ENCODE measurements around the gene NEK9.

NEK9 gene

DNA sequence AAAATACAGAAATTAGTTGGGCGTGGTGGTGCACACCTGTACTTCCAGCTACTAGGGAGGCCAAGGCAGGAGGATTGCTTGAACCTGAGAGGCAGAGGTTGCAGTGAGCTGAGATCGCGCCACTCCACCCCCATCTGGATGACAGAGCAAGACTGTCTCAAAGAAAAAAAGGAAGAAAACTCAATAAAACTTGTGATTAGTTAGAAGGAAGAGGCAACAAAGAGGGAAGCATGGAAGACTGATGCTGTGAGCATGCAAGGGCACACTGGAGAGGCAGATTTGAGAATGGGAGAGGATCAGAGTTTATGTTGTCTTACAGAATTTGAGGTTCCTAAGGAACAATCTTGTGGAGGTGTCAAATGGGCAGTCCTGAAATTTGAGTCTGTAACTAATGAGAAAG lies 60.2 kb downstream of the NEK9 start:
- DNase-seq (ENCODE audit: low spot score): no peak

GRCh38 chr14:75064205-75064567 lies 62.7 kb downstream of the NEK9 start:
- DNase-seq (ENCODE audit: low spot score): no peak

DNA sequence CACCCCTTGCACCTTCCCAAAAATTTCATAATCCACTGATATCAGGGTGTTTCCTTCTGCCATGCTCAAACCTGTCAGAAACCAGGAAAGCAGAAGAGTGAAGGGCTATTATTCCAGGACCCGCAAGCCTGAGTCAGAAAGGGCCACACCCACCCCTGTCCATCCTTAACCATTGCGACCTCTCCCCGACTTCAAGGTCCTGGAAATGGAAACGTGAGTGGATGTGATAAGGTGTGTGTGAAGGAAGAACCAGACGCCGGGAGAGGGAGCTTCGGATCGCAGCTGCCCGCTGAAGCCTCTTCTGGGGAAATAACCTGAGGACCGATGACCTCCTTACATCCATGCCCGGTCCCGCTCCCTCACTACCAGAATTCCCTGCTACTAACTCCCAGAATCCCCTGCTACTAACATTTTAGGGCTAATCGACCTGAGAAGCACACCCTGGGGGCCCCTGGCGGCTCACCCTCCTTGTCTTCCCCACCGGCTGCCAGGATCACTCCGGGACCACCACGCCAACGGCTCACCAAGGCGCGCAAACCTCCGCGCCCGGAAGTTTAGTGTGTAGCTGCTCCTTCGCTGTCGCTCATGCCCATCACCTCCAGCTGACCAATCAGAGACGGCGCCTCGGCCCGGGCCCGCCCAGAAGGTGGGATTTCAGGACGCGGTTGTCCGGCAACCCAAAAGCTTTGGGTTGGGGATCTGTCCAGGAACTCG lies 63.2 kb downstream of the NEK9 start, which contains the start of gene ACYP1:
ACYP1 (minus strand) TSS at position 534 of the 714 bp plus-strand sequence; CDS start at position 63, 471 bp downstream.
- peak; percentile 97 for DNase-seq (ENCODE audit: low spot score)

- DNase-seq (ENCODE audit: low spot score): no peak
Observed at GRCh38 chr14:75063013-75063412, 63.8 kb downstream of the NEK9 start.

- DNase-seq (ENCODE audit: low spot score): no peak
Observed at GRCh38 chr14:75060420-75060819, 66.4 kb downstream of the NEK9 start.

GRCh38 chr14:75059642-75060041 lies 67.2 kb downstream of the NEK9 start:
- no peak for DNase-seq (ENCODE audit: low spot score)

GRCh38 chr14:75054421-75054820 lies 72.4 kb downstream of the NEK9 start:
- DNase-seq (ENCODE audit: low spot score): no peak

DNA sequence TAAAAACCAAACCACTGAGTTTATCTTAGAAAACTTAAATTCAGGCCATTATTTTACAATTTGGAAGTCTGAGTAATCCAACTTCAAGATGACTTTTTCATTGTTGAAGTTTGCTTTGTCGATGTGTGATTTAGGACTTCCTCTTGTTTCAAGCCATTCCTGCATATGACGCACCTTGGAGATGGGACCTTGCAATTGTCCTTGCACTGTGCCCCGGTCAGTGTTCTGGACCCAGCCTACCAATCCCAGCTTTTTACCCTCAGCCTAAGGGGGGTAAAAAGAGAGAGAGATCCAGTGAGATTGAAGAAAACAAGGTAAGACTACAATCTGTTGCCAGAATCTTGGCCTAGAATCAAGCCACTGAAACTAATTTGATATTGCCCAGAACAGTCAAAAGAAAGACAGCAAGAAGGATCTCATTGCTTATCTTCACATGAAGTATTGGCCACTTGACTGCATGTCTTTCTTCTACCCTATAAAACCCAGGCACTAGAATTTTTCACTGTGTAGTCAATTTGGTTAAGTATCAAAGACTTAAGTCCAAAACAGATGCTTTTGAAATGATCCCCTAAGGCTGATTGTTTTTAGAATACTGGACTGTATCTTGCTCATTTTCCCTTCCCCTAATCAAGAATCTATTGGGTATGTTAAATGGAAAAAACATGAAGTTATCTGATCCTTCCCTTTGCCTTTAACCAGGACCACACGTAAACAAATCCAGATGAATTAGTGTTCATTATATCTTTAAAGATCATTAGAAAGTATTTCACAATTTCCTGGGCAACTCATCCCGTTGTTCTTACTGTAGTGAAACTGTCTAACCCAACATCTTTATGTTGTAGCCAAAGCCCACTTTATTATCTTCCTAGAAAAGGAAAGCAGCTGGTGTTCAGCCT lies 73.2 kb downstream of the NEK9 start:
- no peak for DNase-seq (ENCODE audit: low spot score)

DNA sequence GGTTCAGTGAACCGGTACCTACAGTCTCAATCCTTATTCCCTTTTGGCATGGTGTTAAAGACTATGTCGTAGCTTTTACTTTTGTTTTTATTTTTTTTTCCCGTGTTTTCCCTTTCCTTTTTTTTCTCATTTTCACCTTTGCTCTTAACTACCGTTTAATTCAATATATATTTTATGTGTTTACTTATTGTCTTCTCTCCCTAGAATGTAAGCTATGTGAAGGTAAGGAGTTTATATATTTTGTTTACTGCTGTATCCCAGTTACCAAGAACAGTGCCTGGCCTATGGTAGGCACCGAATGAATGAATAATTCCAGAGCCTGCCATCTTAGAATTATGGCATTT lies 75.3 kb downstream of the NEK9 start:
- DNase-seq (ENCODE audit: low spot score): no peak

GRCh38 chr14:75050852-75051555 lies 75.8 kb downstream of the NEK9 start, which contains the start of gene MLH3:
MLH3 (minus strand) TSS chr14:75051467; CDS start chr14:75049655, 1,812 bp downstream.
- DNase-seq (ENCODE audit: low spot score): peak; percentile 95

GRCh38 chr14:75049731-75050201 lies 77.1 kb downstream of the NEK9 start:
- DNase-seq (ENCODE audit: low spot score): no peak

- no peak for DNase-seq (ENCODE audit: low spot score)
Observed at GRCh38 chr14:75049136-75049535, 77.7 kb downstream of the NEK9 start.

GRCh38 chr14:75048101-75048500 lies 78.7 kb downstream of the NEK9 start:
- no peak for DNase-seq (ENCODE audit: low spot score)

DNA sequence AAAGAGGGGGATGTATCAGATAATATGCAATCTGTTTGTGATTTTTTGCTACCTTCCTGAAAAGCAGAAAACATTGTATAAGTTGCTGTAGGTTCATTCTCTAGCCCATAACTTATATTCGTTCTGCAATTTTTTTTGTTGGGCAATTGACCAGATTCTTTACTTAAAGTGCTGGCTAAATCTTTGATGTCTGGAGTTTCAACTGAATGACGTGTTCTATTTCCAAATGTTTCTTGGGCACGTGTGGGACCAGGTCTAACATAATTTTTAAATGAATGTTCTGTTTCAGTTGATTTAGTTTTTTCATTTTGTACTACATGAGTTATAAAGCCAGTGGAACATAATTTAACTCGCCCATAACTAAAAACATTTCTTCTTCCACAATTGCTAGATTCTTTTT lies 79.3 kb downstream of the NEK9 start:
- DNase-seq (ENCODE audit: low spot score): no peak

GRCh38 chr14:75046899-75047298 lies 79.9 kb downstream of the NEK9 start:
- no peak for DNase-seq (ENCODE audit: low spot score)

DNA sequence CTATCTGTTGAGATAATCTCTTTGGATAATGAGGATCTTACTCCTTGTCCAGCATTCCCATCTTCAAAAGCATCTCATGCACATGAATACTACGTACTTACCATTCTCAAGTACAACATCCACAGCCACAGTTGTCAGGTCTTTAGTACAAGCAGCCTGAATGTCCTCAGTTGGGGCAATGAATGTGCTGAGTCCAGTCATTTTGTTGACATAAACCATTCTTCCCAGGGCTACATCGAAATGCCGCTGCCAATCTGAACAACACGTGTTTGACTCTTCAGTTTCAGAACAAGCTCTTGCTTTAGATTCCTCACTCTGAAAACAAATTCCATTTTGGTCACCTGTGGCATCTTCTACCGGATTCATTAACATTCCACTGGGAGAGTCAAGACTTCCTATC lies 80.6 kb downstream of the NEK9 start:
- no peak for DNase-seq (ENCODE audit: low spot score)

- no peak for DNase-seq (ENCODE audit: low spot score)
Observed at GRCh38 chr14:75044752-75045151, 82.1 kb downstream of the NEK9 start.

- DNase-seq (ENCODE audit: low spot score): no peak
Observed at GRCh38 chr14:75044322-75044721, 82.5 kb downstream of the NEK9 start.

DNA sequence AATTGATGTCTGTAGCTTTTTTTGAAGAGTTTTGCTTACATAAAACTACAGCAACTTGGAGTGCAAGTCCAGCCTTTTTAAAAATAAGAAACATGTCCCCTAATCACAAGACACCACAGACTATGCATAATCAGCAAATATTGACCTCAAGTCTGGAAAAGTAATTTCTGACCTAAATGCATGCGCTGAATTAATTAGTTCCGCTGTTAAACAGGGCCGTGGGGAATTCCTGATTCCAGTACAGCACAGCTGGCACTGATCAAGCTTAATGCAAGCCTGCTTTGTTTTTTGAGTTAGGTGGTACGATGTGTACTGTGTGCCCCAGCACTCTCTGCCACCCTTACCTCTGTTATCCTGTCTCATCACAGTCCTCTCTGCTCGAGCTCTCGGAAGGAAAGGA lies 84.8 kb downstream of the NEK9 start:
- DNase-seq (ENCODE audit: low spot score): peak; percentile 38

- DNase-seq (ENCODE audit: low spot score): no peak
Observed at GRCh38 chr14:75041613-75042012, 85.2 kb downstream of the NEK9 start.

DNA sequence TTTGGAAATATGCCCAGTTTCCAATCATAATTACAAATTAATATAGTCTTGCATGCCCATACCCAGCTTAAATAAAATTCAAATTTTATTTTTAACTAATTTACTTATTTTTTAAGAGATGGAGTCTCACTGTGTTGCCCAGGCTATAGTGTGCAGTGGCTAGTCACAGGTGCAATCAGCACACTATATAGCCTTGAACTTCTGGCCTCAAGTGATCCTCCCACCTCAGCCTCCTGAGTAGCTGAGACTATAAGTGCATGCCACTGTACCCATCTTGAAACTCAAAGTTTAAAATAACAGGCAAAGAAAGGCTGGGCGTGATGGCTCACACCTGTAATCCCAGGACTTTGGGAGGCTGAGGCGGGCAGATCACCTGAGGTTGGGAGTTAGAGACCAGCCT lies 85.9 kb downstream of the NEK9 start:
- no peak for DNase-seq (ENCODE audit: low spot score)

- no peak for DNase-seq (ENCODE audit: low spot score)
Observed at GRCh38 chr14:75040507-75040906, 86.3 kb downstream of the NEK9 start.

- DNase-seq (ENCODE audit: low spot score): no peak
Observed at GRCh38 chr14:75032939-75033338, 93.9 kb downstream of the NEK9 start.

All from D341Med (cell line).